ENCODE data around the gene RMI1. TPM values are rescaled to one million over a fixed set of nuclear protein-coding genes. Genes with fewer than 3 reads are reported as not detected.

Gene RMI1
- total and polyA plus RNA-seq, 10 of the 15 experiments (the other 5 are each of a cell fraction or from before 2014, with no cell fraction given), result 3.6 to 34.1 (median 16.1) TPM

DNA sequence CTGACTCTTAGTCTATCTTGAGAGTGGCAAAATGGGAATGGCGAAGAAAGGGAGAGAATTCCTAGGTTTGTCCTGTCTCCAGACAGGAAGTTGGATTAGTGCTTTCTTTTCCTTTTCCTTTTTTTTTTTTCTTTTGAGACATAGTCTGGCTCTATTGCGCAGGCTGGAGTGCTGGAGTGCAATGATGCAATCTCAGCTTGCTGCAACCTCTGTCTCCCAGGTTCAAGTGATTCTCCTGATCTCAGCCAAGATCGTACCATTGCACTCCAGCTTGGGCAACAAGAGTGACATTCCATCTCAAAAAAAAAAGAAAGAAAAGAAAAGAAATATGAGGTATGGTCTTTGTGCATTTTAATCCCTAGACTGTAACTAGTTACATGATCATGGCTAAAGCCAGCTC lies 46.8 kb upstream of the RMI1 start (continued):
- TF ChIP-seq PKNOX1 (IDR thresholded peaks at IDR 0.05) (no peak), HSF1 (IDR thresholded peaks at IDR 0.05; ENCODE audit: low read depth, low read length) (no peak), SMAD5 (IDR thresholded peaks at IDR 0.05; ENCODE audit: low read depth) (no peak)

- FAIRE-seq (no peak), DNase-seq (ENCODE audit: low read depth, low spot score) (no peak), ATAC-seq (no peak)
- Histone ChIP-seq H3K79me2 (ENCODE audit: control insufficient read depth, insufficient read depth, low read length) (no peaks in the 10 kb centered on the region), H3K36me3 (ENCODE audit: control insufficient read depth in 2 of 2, insufficient read depth in 2 of 2, low read length in 1 of 2) (peaks cover 0 to 3% of the 10 kb centered on the region in 2 experiments; a peak in 1 of 4 replicates), H2AFZ (ENCODE audit: control insufficient read depth, low read depth, low read length) (no peak overlapping the region), H3K4me3 (no peak overlapping the region), H3K4me2 (ENCODE audit: control insufficient read depth, insufficient read depth) (no peak overlapping the region), H3K4me1 (ENCODE audit: control insufficient read depth, insufficient read depth, low read length) (no peaks in the 10 kb centered on the region), H3K27ac (ENCODE audit: control insufficient read depth, insufficient read depth) (no peak overlapping the region), H3K27me3 (replicated peaks in 1 of 2; ENCODE audit: control insufficient read depth in 2 of 2, insufficient read depth in 2 of 2, low read length in 1 of 2) (no peaks in the 10 kb centered on the region), H4K20me1 (ENCODE audit: control insufficient read depth, insufficient read depth) (no peaks in the 10 kb centered on the region), H3K9ac (ENCODE audit: control insufficient read depth, insufficient read depth, low read length) (no peak overlapping the region), H3K9me3 (replicated peaks; ENCODE audit: control insufficient read depth, insufficient read depth, low read length) (no peaks in the 10 kb centered on the region)
- ChIA-PET POLR2A (interaction anchor here (0.6 kb wide), 1 partner anchor 59 kb away, joined by 3 read pairs; no protein-coding TSS in a partner anchor), CTCF (interaction anchor here (0.6 to 4.0 kb wide), 6 partner anchors 10 to 378 kb away, joined by 3 to 40 read pairs (median 5); no protein-coding TSS in a partner anchor), RAD21 (ENCODE audit: unreplicated experiment) (interaction anchor here (0.6 to 1.1 kb wide), 5 partner anchors 326 to 465 kb away, joined by 3 to 5 read pairs (median 3); no protein-coding TSS in a partner anchor), SMC1A (ENCODE audit: uncharacterized antibody, unreplicated experiment) (interaction anchor here (0.9 to 1.3 kb wide), 3 partner anchors 13 to 326 kb away, joined by 3 to 4 read pairs (median 4); partner anchors contain the start of gene KIF27)
- BruUV-seq (replicated peaks), result no TSS peak
- intact Hi-C loops (cut with micrococcal nuclease; ENCODE audit: unreplicated experiment) (no loop called here), in situ Hi-C loops (cut with MboI) (loop anchor here (5.0 kb wide), 3 partner anchors 238 to 383 kb away; no protein-coding TSS in a partner anchor)
- 95% methylated on average over 4 of the region's 5 CpGs for WGBS (ENCODE audit: insufficient coverage, insufficient replicate concordance, low lambda C conversion rate, missing lambda C conversion rate)
- TF ChIP-seq RCOR1 (conservative IDR thresholded peaks at IDR 0.05; ENCODE audit: low read depth, low read length), result no peak
- TF ChIP-seq, protein P1, sequence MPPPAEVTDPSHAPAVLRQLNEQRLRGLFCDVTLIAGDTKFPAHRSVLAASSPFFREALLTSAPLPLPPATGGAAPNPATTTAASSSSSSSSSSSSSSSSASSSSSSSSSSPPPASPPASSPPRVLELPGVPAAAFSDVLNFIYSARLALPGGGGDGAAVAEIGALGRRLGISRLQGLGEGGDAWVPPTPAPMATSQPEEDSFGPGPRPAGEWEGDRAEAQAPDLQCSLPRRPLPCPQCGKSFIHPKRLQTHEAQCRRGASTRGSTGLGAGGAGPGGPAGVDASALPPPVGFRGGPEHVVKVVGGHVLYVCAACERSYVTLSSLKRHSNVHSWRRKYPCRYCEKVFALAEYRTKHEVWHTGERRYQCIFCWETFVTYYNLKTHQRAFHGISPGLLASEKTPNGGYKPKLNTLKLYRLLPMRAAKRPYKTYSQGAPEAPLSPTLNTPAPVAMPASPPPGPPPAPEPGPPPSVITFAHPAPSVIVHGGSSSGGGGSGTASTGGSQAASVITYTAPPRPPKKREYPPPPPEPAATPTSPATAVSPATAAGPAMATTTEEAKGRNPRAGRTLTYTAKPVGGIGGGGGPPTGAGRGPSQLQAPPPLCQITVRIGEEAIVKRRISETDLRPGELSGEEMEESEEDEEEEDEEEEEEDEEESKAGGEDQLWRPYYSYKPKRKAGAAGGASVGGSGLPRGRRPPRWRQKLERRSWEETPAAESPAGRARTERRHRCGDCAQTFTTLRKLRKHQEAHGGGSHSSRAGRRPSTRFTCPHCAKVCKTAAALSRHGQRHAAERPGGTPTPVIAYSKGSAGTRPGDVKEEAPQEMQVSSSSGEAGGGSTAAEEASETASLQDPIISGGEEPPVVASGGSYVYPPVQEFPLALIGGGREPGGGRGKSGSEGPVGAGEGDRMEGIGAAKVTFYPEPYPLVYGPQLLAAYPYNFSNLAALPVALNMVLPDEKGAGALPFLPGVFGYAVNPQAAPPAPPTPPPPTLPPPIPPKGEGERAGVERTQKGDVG (CRISPR knock-in tag; IDR thresholded peaks at IDR 0.05), result no peak
- no peak for TF ChIP-seq EP300 (IDR thresholded peaks at IDR 0.05; ENCODE audit: borderline replicate concordance in 1 of 2, control insufficient read depth in 1 of 2, low read depth in 2 of 2, low read length in 2 of 2)
- TF ChIP-seq BACH1 (IDR thresholded peaks at IDR 0.05; ENCODE audit: borderline replicate concordance), result no peak
- TF ChIP-seq, protein P2, sequence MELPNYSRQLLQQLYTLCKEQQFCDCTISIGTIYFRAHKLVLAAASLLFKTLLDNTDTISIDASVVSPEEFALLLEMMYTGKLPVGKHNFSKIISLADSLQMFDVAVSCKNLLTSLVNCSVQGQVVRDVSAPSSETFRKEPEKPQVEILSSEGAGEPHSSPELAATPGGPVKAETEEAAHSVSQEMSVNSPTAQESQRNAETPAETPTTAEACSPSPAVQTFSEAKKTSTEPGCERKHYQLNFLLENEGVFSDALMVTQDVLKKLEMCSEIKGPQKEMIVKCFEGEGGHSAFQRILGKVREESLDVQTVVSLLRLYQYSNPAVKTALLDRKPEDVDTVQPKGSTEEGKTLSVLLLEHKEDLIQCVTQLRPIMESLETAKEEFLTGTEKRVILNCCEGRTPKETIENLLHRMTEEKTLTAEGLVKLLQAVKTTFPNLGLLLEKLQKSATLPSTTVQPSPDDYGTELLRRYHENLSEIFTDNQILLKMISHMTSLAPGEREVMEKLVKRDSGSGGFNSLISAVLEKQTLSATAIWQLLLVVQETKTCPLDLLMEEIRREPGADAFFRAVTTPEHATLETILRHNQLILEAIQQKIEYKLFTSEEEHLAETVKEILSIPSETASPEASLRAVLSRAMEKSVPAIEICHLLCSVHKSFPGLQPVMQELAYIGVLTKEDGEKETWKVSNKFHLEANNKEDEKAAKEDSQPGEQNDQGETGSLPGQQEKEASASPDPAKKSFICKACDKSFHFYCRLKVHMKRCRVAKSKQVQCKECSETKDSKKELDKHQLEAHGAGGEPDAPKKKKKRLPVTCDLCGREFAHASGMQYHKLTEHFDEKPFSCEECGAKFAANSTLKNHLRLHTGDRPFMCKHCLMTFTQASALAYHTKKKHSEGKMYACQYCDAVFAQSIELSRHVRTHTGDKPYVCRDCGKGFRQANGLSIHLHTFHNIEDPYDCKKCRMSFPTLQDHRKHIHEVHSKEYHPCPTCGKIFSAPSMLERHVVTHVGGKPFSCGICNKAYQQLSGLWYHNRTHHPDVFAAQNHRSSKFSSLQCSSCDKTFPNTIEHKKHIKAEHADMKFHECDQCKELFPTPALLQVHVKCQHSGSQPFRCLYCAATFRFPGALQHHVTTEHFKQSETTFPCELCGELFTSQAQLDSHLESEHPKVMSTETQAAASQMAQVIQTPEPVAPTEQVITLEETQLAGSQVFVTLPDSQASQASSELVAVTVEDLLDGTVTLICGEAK (IDR thresholded peaks at IDR 0.05; ENCODE audit: borderline replicate concordance), result no peak
- no peak for TF ChIP-seq CHD2 (IDR thresholded peaks at IDR 0.05; ENCODE audit: borderline replicate concordance, low read depth, low read length)
- no peak for TF ChIP-seq MTA3 (IDR thresholded peaks at IDR 0.05; ENCODE audit: borderline replicate concordance, low read length)
Measured at GRCh38 chr9:83934569-83935275, 45.9 kb upstream of the RMI1 start.
